Glutamatergic neuron (in vitro differentiated cells): Measurements from ENCODE around the gene FBN2. TPM values are rescaled to one million over a fixed set of nuclear protein-coding genes. Genes with fewer than 3 reads are reported as not detected.

Experiments used
- DNase-seq: peaks from one replicate; pipeline ENCODE4 v3.0.0; 2022
- H3K27ac Mint-ChIP-seq: one replicate; pipeline ENCODE4 v1.8.0; 2020; ENCODE audit warnings: mild to moderate bottlenecking, mixed read lengths, inconsistent platforms; ENCODE audit not compliant: unreplicated experiment
- H3K27me3 Mint-ChIP-seq: one replicate; pipeline ENCODE4 v1.8.0; 2020; ENCODE audit warnings: mild to moderate bottlenecking, moderate library complexity, mixed read lengths, inconsistent platforms; ENCODE audit not compliant: unreplicated experiment
- H3K36me3 Mint-ChIP-seq: one replicate; pipeline ENCODE4 v1.8.0; 2020; ENCODE audit warnings: mild to moderate bottlenecking, mixed read lengths, inconsistent platforms; ENCODE audit not compliant: unreplicated experiment
- H3K4me1 Mint-ChIP-seq: one replicate; pipeline ENCODE4 v1.8.0; 2020; ENCODE audit warnings: mild to moderate bottlenecking, low read depth, mixed read lengths, inconsistent platforms; ENCODE audit not compliant: unreplicated experiment
- H3K4me3 Mint-ChIP-seq: one replicate; pipeline ENCODE4 v1.8.0; 2020; ENCODE audit warnings: mild to moderate bottlenecking, mixed read lengths, inconsistent platforms; ENCODE audit not compliant: unreplicated experiment
- H3K9me3 Mint-ChIP-seq: one replicate; pipeline ENCODE4 v1.8.0; 2020; ENCODE audit warnings: mild to moderate bottlenecking, moderate library complexity, mixed read lengths, inconsistent platforms; ENCODE audit not compliant: unreplicated experiment
- CTCF ChIP-seq: fragments of 200-600 bp; sonication (generic); IDR thresholded peaks from one replicate; pipeline ENCODE4 v1.5.0; 2021; ENCODE audit not compliant: partially characterized antibody, unreplicated experiment
- total RNA-seq: library from RNA; stranded (reverse); fragmentation: NEBNext Ultra II Directional; extraction: Animal tissue kit (Norgen Biotek cat#: 25700); gene quantifications from one replicate; pipeline ENCODE4 v1.2.1, GENCODE V29; 2021; ENCODE audit not compliant: unreplicated experiment

Gene FBN2
- total RNA-seq, 1 donor from 2014 or later: 0.86 TPM

GRCh38 chr5:128257076-128257475, 281.0 kb downstream of the FBN2 start:
- TF ChIP-seq CTCF: no peak
- H3K27me3 Mint-ChIP-seq: no peaks in the 10 kb centered on the region
- no peak overlapping the region for H3K27ac Mint-ChIP-seq
- peaks cover 4% of the 10 kb centered on the region for H3K36me3 Mint-ChIP-seq
- H3K4me1 Mint-ChIP-seq: peaks cover 3% of the 10 kb centered on the region
- no peak overlapping the region for H3K4me3 Mint-ChIP-seq
- DNase-seq: no peak
- H3K9me3 Mint-ChIP-seq: no peaks in the 10 kb centered on the region

GRCh38 chr5:128254789-128255188, 283.3 kb downstream of the FBN2 start:
- H3K4me1 Mint-ChIP-seq: peaks cover 3% of the 10 kb centered on the region

GRCh38 chr5:128253880-128254279, 284.2 kb downstream of the FBN2 start:
- H3K27ac Mint-ChIP-seq: no peak overlapping the region
- TF ChIP-seq CTCF: no peak
- H3K9me3 Mint-ChIP-seq: no peaks in the 10 kb centered on the region
- H3K4me1 Mint-ChIP-seq: no peaks in the 10 kb centered on the region
- peaks cover 4% of the 10 kb centered on the region for H3K36me3 Mint-ChIP-seq
- DNase-seq: no peak
- no peaks in the 10 kb centered on the region for H3K27me3 Mint-ChIP-seq
- no peak overlapping the region for H3K4me3 Mint-ChIP-seq

More at GRCh38 chr5:128254789-128255188, 283.3 kb downstream of the FBN2 start:
- H3K36me3 Mint-ChIP-seq: peaks cover 4% of the 10 kb centered on the region
- H3K27me3 Mint-ChIP-seq: no peaks in the 10 kb centered on the region
- no peaks in the 10 kb centered on the region for H3K9me3 Mint-ChIP-seq
- no peak overlapping the region for H3K4me3 Mint-ChIP-seq
- no peak for DNase-seq
- H3K27ac Mint-ChIP-seq: no peak overlapping the region
- no peak for TF ChIP-seq CTCF

GRCh38 chr5:128253161-128253560, 284.9 kb downstream of the FBN2 start:
- Mint-ChIP-seq H3K36me3 (peaks cover 4% of the 10 kb centered on the region), H3K9me3 (no peaks in the 10 kb centered on the region), H3K27ac (no peak overlapping the region), H3K4me1 (no peaks in the 10 kb centered on the region), H3K4me3 (no peak overlapping the region), H3K27me3 (no peaks in the 10 kb centered on the region)
- DNase-seq: no peak
- TF ChIP-seq CTCF: no peak

- H3K27ac Mint-ChIP-seq: no peak overlapping the region
- no peak for TF ChIP-seq CTCF
- H3K4me1 Mint-ChIP-seq: no peaks in the 10 kb centered on the region
- H3K9me3 Mint-ChIP-seq: no peaks in the 10 kb centered on the region
- no peak overlapping the region for H3K4me3 Mint-ChIP-seq
- peaks cover 4% of the 10 kb centered on the region for H3K36me3 Mint-ChIP-seq
- no peaks in the 10 kb centered on the region for H3K27me3 Mint-ChIP-seq
- no peak for DNase-seq
Observed at GRCh38 chr5:128252756-128253155, 285.3 kb downstream of the FBN2 start.
